HG03520 (cell line): ENCODE measurements around the gene PROB1.
"Not testable (repeated sequence)": the region's sequence is repeated elsewhere in the genome, so short reads cannot be mapped to it uniquely, and the experiment has no call there.

ENCODE experiments used
- ATAC-seq: cut with Tn5 transposase; IDR thresholded peaks from one replicate; pipeline ENCODE4 v1.9.1; 2021; ENCODE audit warnings: mild to moderate bottlenecking, moderate library complexity; ENCODE audit not compliant: unreplicated experiment

The PROB1 gene, protein sequence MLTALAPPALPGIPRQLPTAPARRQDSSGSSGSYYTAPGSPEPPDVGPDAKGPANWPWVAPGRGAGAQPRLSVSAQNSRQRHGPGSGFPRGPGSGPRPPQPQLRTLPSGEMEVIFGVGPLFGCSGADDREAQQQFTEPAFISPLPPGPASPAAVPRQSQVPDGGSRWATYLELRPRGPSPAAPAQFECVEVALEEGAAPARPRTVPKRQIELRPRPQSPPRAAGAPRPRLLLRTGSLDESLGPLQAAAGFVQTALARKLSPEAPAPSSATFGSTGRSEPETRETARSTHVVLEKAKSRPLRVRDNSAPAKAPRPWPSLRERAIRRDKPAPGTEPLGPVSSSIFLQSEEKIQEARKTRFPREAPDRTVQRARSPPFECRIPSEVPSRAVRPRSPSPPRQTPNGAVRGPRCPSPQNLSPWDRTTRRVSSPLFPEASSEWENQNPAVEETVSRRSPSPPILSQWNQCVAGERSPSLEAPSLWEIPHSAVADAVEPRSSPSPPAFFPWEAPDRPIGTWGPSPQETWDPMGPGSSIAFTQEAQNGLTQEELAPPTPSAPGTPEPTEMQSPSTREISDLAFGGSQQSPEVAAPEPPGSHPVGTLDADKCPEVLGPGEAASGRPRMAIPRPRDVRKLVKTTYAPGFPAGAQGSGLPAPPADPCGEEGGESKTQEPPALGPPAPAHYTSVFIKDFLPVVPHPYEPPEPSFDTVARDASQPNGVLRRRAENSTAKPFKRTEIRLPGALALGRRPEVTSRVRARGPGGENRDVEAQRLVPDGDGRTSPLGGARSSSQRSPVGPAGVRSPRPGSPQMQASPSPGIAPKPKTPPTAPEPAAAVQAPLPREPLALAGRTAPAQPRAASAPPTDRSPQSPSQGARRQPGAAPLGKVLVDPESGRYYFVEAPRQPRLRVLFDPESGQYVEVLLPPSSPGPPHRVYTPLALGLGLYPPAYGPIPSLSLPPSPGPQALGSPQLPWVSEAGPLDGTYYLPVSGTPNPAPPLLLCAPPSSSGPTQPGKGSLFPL

DNA sequence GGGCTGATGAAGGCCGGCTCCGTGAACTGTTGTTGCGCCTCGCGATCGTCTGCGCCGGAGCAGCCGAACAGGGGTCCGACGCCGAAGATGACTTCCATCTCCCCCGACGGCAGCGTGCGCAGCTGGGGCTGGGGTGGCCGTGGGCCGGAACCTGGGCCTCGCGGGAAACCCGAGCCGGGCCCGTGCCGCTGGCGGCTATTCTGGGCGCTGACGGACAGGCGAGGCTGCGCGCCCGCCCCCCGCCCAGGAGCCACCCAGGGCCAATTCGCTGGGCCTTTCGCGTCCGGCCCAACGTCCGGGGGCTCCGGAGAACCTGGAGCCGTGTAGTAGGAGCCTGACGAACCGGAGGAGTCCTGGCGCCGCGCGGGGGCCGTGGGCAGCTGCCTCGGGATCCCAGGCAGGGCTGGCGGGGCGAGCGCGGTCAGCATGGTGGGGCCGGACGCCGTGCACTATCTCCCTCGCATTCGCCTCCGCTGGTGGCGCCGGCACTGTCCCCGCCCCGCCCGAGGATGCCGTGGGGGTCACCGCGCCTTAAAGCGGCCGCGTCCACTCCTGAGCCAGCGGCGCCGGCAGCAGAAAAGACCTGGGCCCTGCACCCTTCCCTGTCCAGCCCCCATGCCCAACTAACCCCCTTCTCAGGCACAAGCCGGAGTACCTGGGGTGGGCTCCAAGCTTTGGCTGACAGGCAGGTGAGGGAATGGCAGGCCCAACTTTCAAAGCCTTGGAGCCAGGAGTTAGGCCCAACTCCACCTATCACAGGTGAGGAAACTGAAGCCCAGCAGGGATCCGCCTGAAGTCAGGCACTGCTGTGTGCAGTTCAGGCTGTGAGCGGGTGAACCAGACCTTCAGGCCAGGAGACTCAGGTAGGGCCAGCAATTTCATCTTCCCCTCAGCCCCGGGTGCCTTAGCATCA lies at the start of gene PROB1:
Gene PROB1, minus strand, starts transcription at position 451 of the 913 bp plus-strand sequence. Its CDS starts 23 bp downstream, at position 428.
- ATAC-seq: no peak

DNA sequence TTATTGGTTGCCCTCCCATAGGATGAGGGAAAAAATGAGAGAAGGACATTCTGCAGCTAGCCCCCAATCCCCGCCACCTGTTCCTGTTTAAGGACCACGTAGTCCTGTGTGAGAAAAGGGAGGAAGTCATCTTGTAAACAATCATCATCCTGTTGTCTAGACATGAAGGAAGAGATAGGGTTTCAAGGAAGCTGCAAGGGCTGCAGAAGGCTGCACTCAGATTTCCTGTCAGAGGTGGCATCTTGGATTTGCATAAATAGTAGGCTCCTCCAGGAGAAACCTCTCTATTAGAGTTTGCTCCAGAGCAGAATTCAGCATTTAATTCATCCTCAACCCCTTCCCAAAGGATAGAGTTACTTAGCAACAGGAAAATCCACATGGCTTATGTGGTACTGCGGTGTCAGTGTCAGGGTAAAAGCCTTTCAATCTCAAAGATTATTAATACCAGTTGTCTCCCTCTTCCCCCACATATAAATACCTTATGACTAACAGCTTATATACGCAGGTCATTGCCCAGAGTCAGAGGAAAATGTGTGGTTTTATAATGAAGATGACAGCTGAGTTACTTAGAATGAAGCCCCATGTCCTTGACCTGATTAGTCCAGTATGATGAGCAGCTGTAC lies 49.0 kb upstream of the PROB1 start:
- ATAC-seq: no peak

DNA sequence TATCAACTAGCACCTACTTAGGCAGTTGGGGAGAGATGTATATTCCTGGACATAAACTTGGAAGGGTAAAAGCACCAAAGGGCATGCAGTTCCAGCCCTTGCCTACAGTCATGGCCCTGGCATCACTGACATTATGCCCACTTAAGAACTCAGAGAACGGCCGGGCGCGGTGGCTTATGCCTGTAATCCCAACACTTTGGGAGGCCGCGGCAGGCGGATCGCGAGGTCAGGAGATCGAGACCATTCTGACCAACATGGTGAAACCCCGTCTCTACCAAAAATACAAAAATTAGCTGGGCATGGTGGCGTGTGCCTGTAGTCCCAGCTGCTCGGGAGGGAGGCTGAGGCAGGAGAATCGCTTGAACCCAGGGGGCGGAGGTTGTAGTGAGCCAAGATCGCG lies 45.5 kb upstream of the PROB1 start:
- not testable (repeated sequence) for ATAC-seq

DNA sequence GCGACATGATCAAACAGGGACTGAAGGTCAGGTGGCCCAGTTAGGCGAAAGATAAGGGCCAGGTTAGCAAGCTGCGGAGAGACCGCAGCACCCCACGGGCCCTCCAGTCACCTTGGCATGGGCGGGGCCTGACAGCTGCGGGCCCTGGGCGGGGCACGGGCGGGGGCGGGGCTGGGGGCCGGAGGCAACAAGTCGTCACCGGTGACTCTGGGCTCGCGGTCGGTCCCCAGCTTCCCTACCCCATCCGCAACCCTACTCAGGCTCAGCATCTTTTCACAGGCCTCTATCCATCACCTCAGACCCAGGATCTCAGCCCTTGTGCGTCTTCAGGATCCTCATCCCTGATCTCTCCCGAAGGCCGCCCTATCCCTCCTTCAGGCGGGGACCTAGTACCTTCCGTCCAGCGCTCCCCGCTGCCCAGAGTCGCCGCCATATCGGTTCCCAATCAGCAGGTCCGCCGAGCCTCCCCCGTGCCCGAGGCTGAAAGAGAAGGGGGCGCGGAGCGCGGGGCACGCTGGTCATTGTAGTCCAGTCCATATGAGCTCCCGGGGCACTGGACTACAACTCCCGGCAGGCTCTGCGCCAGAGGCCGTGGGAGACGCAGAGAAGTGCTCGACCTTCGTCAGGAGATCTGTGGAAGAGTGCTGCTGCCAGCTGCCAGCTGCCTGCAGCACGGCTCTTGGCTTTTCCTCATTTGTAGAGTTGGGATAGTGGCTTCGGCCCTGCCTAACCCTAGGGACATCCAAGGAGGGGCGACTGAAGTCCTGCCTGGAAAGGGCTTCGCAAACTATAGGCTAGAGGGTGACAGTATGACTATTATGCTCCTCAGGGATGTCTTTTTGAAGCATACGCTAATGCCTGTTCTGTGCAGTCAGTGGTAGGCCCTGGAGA lies 44.4 kb upstream of the PROB1 start, which contains the start of gene DNAJC18:
Gene DNAJC18, minus strand, starts transcription at position 513 of the 891 bp plus-strand sequence. Its CDS starts 80 bp downstream, at position 433.
- ATAC-seq: peak; percentile 80

DNA sequence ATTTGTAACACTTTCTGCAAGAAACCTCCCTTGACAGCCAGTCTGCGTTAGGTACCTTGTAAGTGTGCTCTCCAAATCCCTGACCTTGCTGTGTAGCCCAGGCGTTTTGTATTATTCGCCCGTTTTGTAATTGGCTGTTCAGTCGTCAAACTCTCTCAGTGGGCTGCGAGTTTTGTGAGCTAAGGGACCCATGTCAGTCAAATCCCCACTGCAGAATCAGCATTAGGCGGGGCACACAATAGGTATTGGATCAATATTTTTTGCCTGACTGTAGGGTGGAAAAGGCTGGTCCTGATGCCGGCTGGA lies 43.8 kb upstream of the PROB1 start:
- no peak for ATAC-seq

DNA sequence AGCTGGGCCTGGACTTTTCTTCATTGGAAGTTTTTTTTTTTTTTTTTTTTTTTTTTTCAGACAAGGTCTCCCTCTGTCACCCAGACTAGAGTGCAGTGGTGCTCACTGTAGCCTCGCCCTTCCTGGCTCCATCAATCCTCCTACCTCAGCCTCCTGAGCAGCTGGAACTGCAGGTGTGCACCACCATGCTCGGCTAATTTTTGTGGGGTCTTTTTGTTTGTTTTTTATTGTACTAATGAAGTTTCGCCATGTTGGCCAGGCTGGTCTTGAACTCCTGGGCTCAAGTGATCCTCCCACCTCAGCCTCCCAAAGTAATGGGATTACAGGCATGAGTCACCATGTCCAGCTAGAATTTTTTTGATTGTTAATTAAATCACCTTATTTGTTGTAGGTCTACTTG lies 40.8 kb upstream of the PROB1 start:
- no peak for ATAC-seq

DNA sequence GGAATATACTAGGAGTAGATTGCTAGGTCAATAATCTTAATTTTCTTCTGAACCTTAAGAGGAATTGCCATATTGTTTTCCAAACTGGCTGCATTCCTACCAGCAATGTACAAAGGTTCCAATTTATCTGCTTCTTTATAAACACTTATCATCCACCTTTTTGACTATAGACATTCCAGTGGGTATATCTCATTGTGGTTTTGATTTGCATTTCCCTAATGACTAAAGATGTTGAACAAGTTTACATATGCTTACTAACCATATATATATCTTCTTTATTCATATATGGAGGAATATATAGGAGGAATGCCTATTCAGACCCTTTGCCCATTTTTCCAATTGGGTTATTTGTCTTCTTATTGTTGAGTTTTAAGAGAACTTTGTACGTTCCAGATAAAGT lies 36.8 kb upstream of the PROB1 start:
- ATAC-seq: no peak

DNA sequence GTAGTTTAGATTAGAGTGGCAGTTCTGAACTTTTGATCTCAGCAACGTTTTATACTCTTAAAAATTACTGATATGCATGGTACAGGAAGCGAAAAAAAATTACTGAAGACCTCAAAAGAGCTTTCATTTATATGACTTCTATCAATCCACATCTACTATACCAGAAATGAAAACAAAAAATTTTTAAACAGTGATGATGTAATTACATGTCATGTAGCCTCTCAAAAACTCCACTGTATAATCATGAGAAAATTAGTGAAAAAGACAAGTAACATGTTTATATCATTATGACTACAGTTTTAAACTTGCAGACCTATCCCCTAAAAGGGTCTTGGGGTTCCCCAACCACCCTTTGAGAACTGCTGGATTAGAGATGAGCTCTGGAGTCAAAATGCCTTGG lies 35.1 kb upstream of the PROB1 start:
- ATAC-seq: no peak

DNA sequence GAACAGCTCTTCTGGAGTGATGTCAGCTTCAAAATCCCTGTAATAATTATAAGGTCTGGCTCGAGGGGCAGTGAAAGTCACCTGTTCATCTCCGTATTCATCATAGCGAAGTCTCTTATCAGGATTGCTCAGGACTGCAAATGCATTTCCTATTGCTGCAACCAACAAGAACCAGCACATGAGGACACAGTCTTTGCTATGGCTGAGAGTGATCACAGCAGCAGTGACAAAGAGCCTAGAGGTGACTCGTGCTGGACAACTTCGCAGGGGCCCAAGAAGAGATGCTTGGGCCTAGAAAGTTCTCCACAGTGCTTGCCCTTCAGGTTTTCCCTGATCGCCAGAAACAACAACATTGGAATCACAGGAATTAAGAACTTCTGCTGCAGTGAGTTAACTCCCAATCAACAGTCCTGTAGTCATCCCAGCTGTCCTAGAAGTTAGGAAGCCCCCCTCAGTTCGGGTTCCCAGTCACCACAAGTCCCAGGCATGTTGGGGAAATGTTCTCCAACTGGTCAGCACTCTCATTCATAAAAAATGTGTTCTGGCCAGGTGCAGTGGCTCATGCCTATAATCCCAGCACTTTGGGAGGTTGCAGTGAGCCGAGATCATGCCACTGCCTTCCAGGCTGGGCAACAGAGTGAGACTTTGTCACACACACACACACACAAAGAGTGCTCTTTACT lies 31.4 kb upstream of the PROB1 start:
- ATAC-seq: no peak

DNA sequence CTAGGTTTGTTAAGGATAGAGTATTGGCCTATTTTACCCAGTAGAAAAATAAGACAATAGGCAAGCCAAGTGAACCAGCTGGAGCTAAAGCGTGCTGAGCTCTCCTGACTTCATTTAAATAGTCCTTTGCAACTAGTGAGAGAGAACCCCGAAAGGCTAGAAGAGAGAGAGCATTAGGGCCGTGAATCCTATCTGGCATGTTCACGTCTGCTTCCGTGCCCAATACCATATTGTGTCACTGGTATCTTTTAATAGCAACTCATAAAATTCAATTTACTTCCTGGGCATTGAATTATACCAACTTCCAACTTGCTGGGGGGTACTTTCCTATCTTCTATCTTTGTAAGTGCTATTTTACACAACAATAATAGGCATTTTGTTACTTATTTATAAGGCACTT lies 30.6 kb upstream of the PROB1 start:
- no peak for ATAC-seq

DNA sequence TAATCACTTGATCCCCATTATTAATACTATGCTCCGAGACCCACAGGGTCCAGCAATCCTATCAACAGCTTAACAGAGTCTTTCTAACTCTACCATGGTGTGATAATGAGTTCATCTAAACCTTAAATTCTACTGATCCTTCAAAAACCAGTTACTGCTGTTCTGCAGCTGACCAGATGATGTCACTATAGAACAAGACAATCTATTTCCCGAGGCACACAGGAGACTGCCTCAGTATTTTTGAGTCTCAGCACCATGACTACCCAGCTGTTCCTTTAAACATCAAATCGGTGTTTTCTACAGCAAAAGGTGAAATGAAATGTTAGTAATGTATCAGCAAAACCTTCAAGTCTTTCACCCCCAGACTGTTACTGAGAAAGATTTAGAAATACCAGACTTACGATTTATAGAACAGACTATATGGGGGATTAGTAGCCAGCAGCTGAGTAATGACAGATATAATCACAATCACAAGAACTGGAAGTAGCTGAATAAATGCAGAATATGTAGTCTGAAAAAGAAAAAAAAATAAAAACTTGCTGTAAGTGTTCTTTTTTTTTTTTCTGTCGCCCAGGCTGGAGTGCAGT lies 27.5 kb upstream of the PROB1 start:
- ATAC-seq: no peak

DNA sequence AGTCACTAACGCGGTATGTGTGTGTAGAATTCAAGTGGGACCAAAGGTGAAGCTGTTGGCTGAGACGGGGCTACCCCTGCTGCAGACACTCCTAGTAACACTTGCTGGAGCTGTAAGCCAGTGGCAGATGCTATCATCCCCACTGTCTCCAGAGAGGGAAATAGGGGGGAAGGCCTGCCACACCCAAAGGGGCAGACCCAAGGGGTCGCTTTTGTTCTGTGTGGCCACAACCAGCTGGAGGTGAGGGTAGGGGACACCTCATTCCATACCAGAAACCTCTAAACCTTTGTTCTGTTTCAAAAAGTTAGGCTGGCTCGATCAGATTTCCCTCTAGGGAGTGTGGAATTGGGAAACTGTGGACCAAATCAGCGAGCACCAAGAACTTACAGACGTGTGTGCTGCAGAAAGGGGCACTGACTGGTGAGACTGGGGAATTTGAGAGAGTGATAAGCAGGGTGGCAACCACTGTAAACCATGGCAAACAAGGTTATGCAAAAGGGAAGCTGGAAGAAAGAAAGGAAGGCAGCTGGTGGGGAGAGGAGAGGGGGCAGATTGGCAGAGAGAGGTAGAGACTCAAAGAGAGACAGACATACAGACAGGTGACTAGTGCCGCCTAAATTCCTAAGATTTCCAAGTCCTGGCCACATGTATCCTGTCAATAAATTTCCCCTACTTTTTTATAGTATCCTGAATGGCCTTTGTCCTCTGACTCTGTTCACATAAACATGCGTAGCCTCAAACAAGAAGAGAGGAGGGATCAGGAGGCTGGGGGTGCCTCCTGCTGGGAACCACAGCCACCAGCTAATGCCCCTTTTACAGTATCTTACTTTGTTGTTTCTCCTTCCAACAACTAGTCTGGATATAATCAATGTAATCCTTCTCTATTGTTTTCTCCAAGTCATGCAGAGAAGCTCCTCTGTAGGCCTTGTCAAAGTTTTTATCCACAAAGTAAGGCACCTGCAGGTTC lies 24.6 kb upstream of the PROB1 start:
- no peak for ATAC-seq

DNA sequence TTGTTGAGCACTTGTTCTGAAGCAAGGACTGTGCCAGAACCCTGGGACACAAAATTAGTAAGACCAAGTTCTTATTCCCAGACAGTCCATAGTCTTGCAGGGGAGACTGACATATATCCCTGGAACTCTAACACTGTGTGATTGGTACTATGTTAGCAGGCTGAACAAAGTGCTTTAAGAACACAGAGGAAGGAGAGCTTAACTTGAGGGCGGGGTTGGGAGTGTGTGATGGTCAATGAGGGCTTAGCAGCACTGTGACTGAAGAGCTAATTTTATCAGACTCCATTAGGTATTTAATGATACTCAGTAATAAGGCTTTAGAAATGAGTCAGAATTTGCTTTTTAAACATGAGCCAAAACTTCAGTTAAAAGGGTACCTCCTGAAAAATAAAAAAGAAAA lies 23.9 kb upstream of the PROB1 start:
- ATAC-seq: no peak

DNA sequence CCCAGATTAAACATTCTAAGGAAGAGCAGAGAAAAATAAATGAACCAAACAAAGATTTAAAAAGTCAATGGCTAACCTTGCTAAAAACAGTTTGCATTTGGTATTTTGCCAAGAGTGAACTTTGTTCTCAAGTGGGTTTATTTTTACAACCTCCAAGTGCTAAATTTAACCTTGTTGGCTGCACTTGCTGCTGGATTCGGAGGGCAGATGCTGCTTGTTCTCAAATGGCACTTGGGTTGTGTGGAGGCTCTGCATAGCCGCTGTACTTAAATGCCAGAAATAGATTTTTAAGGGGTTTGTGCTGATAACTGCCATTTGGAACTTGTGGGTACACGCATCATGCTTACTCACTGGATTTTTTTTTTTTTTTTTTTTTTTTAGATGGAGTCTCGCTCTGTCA lies 22.3 kb upstream of the PROB1 start:
- no peak for ATAC-seq

DNA sequence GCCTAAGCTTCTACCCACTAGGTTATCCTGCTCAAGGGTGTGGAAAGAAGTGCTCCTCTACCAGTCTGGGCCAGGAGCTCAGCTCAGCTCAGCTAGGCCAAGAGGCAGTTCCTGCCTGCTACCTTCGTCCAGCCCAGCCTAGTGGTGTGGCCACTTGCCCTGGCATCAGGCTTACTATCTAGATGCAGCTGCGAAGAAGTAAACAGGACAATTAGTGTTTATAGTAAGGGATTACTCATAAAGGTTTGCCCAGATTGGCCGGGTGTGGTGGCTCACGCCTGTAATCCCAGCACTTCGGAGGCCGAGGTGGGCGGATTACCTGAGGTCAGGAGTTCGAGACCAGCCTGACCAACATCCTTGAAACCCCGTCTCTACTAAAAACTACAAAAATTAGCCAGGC lies 21.7 kb upstream of the PROB1 start:
- no peak for ATAC-seq

DNA sequence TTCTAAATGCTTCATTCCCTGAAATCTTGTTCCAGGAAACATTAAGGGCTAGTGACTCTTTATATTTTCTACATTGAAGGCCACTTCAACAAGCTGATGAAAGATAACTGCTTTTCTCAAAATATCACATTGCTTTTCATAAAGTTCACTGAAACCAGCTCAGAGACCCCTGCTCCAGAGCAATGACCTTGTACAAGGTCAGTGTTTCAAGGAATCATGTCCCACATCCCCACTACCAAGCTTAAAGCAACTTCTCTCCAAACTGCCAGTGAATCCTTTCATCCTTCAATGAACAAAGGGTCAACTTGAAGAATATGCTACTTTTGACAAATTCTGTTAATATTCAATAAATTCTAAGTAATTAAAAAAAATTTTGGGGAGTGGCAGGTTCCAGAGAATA lies 21.0 kb upstream of the PROB1 start:
- ATAC-seq: no peak

DNA sequence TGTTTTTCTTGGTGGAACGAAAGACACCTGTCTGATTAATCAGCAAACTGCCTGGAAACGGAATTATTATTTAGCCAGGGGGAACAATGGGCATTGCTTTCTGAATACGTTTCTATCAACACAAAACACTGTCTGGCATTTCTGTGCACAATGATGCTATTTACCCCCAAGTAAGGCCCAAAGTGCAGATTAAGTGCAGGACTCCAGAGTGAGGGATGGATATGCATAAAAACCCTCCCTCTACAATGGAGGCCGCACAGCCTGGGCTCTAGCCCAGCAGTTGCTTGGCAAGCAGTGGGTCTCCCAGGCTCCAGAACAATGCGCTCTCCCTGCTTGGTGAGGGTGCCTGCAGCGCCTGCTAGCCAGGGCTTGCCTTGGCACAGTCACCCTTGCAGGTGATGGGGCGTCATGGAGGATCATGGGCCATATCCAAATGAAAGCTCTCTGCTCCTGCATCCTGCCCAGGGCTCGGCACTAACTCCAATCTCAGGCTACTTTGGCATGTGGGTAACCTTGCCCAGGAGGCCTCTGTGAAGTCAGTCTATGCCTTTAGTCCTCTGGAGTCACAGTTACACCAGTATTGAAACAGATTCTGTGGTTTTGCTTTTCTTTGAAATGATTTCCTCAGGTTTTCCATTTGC lies 20.4 kb upstream of the PROB1 start:
- ATAC-seq: no peak
